OCI-M1 (cell line): ENCODE data around the gene PLCB1.

ENCODE experiments used
- DNase-seq: peaks from one replicate; lab custom pipeline; 2025; lab: John Stamatoyannopoulos, UW

PLCB1 gene

DNA sequence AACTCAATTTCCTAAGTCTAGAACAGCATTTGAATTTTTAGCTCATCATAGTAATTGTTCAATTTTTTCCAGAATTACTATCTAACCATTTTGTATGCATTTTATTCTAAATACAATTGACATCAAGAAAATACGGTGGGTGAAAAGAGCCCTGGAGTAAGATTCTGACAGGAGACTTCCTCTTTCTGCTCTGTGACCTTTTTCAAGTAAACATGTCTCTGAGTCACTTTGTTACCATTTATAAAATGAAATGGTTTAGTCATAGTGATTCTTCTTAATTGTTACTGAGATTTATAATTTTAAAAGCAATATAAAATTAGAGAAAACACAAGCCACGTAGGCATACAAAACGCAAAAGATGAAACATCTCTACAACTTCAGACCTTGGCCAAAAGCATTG lies 80.2 kb downstream of the PLCB1 start:
- no peak for DNase-seq

GRCh38 chr20:8213270-8213669 lies 81.2 kb downstream of the PLCB1 start:
- DNase-seq: no peak

- peak; percentile 5 for DNase-seq
Measured at GRCh38 chr20:8213831-8214587, 81.9 kb downstream of the PLCB1 start.

- DNase-seq: no peak
Measured at GRCh38 chr20:8215361-8215781, 83.3 kb downstream of the PLCB1 start.

- no peak for DNase-seq
Measured at GRCh38 chr20:8216375-8217200, 84.5 kb downstream of the PLCB1 start.

GRCh38 chr20:8218861-8219260 lies 86.8 kb downstream of the PLCB1 start:
- DNase-seq: no peak

GRCh38 chr20:8219403-8219802 lies 87.3 kb downstream of the PLCB1 start:
- DNase-seq: no peak

DNA sequence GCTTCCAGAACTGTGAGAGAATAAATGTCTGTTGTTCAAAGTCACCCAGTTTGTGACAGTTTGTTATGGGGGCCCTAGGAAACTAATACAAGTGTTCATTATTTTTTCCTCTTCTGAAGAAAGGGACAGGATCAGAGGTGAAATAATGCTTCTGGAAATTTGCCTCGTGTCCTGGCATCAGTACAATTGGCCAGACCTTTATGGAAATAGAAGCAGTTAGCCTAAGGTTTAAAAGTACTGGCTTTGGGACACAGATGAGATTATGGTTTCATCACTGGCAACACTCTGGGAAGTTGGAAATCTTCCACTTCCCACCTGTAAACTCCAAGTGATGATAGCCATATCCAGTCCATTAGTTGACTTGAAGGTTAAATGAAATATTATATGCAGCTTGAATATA lies 88.7 kb downstream of the PLCB1 start:
- no peak for DNase-seq

DNA sequence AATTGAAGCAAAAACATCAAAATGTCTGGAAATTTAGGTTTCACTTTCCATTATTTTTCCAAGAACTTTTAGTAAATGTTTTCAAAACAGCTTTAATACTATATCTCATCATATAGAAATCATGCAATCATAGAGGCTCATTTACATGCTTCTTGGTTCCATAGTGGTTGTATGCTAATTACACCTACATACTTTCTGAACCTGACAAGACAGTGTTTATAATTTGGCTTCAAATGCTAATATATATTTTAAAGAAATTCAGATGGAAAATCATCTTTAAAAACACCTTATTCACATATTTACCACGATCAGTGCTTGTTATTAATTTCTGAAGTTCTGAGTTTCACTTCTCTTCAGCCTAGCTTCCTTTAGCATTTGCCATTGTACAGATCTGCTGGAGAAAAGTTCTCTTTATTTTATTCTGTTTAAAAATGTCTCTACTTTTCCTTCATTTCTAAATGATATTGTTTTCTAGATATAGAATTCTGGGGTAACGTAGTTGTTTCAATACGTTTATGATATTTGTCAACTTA lies 89.9 kb downstream of the PLCB1 start:
- no peak for DNase-seq

DNA sequence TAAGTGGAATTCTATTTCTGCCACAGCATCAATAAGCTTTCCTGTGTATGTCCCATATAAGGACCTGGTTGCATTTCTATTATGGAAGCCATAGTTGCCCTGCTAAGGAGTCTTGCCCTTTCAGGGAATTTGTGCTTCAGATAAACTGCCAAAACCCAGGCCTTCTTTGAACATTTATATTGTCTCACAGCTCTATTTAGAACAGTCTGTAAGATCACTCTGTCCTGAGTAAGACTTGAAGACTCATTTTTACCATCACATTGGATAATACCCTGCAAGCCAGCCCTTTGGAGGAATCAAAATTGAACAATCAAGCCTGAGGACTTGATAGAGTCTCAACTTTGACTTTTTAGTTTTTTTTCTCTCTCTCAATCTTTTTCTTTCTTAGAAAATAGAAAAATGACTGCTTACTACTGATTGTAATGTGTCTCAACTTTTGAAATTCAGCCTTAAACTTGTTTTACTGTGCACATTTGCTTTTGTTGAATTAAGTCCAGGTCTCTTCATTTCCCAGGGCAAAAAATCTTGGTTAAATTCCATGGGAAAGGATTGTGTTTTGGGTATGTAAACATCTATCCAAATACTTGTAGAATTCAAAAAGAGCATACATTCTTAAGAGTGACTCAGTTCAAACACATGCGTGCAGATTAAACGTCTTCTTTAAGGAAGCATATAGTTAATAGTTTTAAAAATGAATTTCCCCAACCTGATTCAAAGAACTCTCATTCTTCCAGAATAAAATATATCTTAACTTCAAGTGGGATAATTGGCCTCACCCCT lies 91.2 kb downstream of the PLCB1 start:
- no peak for DNase-seq

DNA sequence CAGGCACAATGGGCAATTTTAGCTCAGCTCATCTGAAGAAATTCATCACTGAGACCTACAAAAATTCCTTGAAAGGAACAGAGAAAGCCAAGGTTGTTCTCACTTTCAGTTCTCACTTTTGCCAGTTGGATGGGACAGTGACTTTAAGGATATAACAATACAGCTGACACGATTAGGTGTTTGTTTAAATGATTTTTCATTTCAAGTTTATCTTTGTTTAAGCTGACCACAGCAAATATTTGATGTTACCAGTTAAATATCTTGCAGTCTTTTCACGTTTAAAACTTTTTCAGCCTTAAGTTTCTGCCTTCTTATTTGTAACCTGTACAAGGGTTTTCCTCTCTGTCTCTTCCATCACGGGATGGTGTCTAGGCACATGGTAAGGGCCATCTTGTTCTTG lies 93.6 kb downstream of the PLCB1 start:
- DNase-seq: no peak

GRCh38 chr20:8226106-8226505 lies 94.0 kb downstream of the PLCB1 start:
- DNase-seq: no peak

DNA sequence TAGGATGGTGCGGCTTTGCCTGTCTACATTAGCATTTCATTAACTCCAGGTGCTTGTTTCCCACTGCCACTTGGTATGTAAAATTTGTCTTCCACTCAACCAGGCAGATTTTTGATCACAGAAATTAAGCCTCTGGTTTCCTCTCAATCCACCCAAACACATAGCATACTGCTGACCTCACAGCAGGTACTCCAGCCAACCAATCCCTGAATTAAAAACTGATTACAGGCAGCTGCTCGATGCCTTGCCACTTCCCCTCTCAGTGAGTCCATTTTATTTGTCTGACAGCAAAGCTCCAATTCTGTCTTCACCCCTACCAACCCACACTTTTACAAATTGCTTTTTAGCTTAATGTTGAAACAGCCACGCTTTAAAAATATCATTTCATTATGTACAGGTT lies 95.2 kb downstream of the PLCB1 start:
- no peak for DNase-seq

GRCh38 chr20:8228315-8228714 lies 96.2 kb downstream of the PLCB1 start:
- no peak for DNase-seq

- DNase-seq: no peak
Measured at GRCh38 chr20:8229090-8229489, 97.0 kb downstream of the PLCB1 start.

- no peak for DNase-seq
Measured at GRCh38 chr20:8231038-8231437, 99.0 kb downstream of the PLCB1 start.

DNA sequence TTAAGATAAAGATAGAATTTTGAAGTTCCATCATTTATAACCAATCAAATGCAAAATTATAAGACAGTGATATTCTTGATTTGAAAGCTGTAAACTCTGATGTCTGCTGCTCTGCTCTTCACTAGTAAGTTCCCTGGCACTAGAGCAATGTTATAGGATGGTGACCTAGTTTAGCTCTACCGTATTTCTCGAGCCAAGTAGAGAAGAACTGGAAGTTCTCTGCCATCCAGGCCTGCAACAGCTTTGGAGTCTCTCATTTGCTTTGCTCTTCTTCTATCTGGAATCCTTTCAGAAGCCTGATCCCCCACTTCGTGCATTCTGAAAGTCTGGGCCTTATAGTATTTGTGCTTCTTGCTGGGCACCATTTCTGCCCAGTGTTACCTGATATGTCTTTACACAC lies 100.3 kb downstream of the PLCB1 start:
- DNase-seq: no peak

DNA sequence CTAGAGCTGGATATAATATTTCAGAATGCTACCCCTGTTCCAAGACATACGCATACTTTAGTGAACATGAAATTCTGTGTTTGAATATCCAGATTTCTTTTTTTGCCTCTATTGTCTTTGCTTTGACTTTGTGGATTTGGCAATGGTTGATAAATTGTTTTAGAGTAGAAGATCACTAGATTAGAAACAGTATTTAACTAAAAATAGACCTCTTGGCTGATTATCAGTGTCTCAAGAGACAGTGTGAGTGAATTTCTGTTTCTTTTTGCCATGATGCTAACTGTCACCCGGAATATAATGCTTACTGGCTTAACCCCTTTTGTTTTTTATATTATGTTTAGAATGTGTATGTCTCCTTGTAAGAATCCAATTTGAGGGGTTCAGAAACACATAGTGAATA lies 102.5 kb downstream of the PLCB1 start:
- DNase-seq: no peak

GRCh38 chr20:8242066-8242465 lies 110.0 kb downstream of the PLCB1 start:
- no peak for DNase-seq

DNA sequence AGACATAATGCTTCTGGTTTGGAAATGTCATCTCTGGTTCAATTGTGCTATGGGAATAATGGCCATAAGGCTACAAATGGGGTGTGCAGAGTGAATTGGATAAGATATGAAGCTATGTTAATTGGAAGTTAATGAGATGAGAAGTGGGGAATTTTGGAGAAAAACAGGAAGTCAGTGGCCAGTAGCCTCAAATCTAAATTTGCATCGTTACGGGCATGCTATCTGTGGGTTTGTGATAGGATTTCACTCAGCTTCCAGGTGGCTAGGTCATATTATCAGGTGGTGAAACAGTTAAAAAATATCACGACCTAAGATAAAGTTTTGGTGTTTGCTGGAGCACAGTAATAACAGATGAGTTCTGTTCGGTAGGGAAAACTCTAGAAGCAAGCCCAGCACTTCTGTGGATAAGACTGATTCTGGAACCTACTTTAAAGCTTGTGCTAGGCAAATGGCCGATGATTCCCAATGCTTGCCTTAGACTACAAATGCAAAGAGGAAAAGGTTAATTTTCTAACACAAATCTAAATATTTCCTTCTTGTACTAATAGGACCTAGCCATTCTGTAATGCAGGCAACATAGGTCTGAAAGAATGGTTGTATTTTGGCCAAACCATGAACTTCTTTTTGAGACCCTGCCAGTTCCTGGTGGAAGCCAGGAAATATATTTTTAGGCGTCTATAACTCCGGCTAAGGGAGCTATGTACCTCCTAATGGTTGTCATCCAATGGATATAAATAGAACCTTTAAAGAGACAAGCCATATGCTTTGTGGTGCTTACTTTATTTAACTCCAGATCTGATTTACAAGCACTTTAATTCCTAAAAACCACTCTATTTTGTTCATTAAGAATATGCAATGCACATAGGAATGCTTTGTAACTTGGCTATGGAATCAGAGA lies 111.0 kb downstream of the PLCB1 start:
- DNase-seq: no peak

DNA sequence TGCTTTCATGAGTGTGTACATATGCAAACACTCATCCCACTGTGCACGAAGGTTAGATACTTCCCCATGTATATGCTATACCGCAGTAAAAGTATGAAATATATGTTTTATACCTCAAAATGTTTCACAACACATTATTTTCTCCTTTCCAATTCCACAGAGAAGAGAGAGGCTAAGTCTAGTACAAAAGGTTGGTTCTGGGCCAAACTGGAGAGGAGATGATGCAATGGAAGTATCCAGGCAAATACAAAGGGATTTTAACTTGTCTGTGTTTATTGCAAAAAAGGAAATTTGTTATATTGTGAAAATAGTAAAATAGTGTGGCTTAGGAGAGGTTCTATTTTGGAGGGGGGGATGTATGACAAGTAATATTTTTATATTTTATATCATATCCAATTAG lies 112.6 kb downstream of the PLCB1 start:
- DNase-seq: no peak
